Testis (tissue), 2 donors: ENCODE data around the gene ZNF524.

Experiments used
- CTCF ChIP-seq, 3 experiments: fragments of 450-650 bp in 2 of 3; fragments of 200-600 bp in 1 of 3; sonication (generic) in 1 of 3; IDR thresholded peaks; one replicate each; pipeline ENCODE4 v1.5.1; 2016 to 2019; ENCODE audit warnings: antibody characterized with exemption in 3 of 3, mild to moderate bottlenecking in 2 of 3, moderate library complexity in 1 of 3
- POLR2A ChIP-seq: fragments of 450-650 bp; IDR thresholded peaks from one replicate; pipeline ENCODE4 v1.6.1; 2017; ENCODE audit warnings: antibody characterized with exemption, mild to moderate bottlenecking, moderate library complexity

- no peak for TF ChIP-seq CTCF (IDR thresholded peaks at IDR 0.05)
- no peak for TF ChIP-seq POLR2A
These were observed 18.3 kb downstream of the ZNF524 start for GRCh38 chr19:55618426-55618825.
